ENCODE measurements around the gene IL6R. TPM values are rescaled to one million over a fixed set of nuclear protein-coding genes. Genes with fewer than 3 reads are reported as not detected.
A peak's percentile ranks its signal among the peaks of the same experiment; 100 is the strongest.
"Not testable (repeated sequence)": the region's sequence is repeated elsewhere in the genome, so short reads cannot be mapped to it uniquely, and the experiment has no call there.

Gene IL6R
- total and polyA plus RNA-seq, 8 donors, result 4.5 to 65.3 (median 5.7) TPM

DNA sequence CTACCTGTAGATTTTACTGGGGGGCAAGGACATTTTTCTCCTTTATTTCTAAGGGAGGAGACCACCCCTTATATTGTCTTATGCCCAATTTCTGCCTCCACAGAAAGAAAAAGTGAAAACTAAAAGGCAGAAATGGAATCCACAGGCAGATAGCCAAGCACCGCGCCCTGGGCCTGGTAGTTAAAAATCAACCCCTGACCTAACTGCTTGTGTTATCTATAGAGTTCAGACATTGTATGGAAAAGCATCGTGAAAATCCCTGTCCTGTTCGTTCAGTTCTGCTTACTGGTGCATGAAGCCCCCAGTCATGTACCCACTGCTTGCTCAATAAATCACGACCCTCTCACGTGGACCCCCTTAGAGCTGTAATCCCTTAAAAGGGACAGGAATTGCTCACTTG, 33.7 kb upstream of the IL6R start:
- no peaks in the 10 kb centered on the region for H3K27me3 ChIP-seq
- TF ChIP-seq, protein P1, sequence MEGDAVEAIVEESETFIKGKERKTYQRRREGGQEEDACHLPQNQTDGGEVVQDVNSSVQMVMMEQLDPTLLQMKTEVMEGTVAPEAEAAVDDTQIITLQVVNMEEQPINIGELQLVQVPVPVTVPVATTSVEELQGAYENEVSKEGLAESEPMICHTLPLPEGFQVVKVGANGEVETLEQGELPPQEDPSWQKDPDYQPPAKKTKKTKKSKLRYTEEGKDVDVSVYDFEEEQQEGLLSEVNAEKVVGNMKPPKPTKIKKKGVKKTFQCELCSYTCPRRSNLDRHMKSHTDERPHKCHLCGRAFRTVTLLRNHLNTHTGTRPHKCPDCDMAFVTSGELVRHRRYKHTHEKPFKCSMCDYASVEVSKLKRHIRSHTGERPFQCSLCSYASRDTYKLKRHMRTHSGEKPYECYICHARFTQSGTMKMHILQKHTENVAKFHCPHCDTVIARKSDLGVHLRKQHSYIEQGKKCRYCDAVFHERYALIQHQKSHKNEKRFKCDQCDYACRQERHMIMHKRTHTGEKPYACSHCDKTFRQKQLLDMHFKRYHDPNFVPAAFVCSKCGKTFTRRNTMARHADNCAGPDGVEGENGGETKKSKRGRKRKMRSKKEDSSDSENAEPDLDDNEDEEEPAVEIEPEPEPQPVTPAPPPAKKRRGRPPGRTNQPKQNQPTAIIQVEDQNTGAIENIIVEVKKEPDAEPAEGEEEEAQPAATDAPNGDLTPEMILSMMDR (IDR thresholded peaks at IDR 0.05), result no peak
- no peaks in the 10 kb centered on the region for H3K36me3 ChIP-seq
- no peaks in the 10 kb centered on the region for H3K4me1 ChIP-seq
- no peaks in the 10 kb centered on the region for H3K9me3 ChIP-seq
- ATAC-seq (no peak), DNase-seq (no peak)
- intact Hi-C loops (cut with DNase I), result no loop called here
- H3K27ac ChIP-seq, result no peak overlapping the region
- no peak overlapping the region for H3K4me3 ChIP-seq

DNA sequence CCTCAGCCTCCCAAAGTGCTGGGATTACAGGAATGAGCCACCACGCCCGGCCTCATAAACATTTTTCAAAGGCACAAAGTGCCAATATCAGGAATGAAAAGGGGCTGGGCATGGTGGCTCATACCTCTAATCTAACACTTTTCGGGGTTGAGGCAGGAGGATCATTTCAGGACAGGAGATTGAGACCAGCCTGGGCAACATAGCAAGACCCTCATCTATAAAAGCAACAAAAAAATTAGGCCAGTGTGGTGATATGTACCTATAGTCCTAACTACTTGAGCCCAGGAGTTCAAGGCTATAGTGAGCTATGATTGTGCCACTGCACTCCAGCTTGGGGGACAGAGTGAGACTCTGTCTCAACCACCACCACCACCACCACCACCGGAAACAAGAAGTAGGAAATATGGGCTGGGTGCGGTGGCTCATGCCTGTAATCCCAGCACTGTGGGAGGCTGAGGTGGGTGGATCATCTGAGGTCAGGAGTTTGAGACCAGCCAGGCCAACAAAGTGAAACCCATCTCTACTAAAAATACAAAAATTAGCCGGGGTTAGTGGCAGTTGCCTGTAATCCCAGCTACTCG, 31.3 kb upstream of the IL6R start:
- H3K27me3 ChIP-seq; intact Hi-C loops (cut with DNase I); H3K36me3 ChIP-seq; H3K4me3 ChIP-seq; H3K9me3 ChIP-seq; H3K27ac ChIP-seq; DNase-seq; H3K4me1 ChIP-seq; ATAC-seq: not testable (repeated sequence)

DNA sequence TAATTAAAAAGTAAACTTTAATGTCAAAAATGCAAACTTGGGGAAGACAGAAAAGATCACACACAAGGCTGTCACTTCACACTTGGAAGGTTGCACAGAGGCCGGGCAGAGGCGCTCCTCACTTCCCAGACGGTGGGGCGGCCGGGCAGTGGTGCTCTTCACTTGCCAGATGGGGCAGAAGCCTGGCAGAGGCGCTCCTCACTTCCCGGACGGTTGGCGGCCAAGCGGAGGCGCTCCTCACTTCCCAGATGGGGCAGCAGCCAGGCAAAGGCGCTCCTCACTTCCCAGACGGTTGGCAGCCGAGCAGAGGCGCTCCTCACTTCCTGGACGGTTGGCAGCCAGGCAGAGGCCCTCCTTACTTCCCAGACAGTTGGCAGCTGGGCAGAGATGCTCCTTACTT, 25.8 kb upstream of the IL6R start:
- H3K27ac ChIP-seq, result no peak overlapping the region
- TF ChIP-seq, protein P1 (IDR thresholded peaks at IDR 0.05), result no peak
- intact Hi-C loops (cut with DNase I), result no loop called here
- no peaks in the 10 kb centered on the region for H3K4me1 ChIP-seq
- DNase-seq (no peak), ATAC-seq (no peak)
- H3K9me3 ChIP-seq, result no peaks in the 10 kb centered on the region
- H3K36me3 ChIP-seq, result no peaks in the 10 kb centered on the region
- no peaks in the 10 kb centered on the region for H3K27me3 ChIP-seq
- H3K4me3 ChIP-seq, result no peak overlapping the region

DNA sequence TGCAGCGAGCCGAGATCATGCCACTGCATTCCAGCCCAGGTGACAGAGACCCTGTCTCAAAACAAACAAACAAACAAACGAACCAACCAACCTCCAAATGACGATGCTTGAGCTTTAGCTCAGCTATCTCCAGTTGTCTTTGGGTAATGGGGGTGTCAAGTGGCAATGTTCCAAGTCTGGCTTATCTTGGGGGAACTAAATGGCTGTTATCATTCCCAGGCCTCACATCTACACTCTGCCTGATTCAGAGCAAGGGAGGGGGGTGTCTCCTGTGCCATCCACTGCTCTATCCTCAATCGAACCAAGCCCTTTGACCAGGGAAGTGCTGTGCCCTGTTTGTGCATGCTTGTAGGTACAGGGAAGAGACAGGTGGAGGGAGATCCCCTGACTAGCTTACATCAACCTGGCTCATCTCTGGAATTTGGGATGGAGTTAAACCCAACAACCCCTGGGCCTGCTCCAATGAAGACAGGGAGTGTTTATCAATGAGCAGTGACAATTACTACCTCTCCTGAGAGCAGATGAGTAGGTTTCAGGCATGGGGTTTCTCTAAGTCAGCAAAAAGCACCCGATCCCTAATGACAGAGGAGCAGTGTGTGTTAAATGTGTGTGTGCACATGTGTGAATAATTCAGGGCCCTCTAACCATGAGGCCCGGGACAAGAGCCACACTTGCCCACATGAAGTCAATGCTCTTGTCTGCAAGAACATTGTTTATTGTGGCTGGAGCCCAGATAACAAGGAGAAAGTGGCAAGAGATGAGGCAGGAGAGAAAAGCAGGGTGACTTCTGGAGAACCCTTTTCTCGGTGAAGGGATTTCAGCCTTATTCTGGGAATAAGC, 20.3 kb upstream of the IL6R start:
- intact Hi-C loops (cut with DNase I), result no loop called here
- ATAC-seq (no peak), DNase-seq (no peak)
- peaks cover 3 to 20% of the 10 kb centered on the region in 2 donors for H3K4me1 ChIP-seq
- H3K27ac ChIP-seq, result peak overlapping the region in 1 of 2 donors; percentile 75
- no peaks in the 10 kb centered on the region for H3K27me3 ChIP-seq
- no peaks in the 10 kb centered on the region for H3K36me3 ChIP-seq
- TF ChIP-seq, protein P1 (IDR thresholded peaks at IDR 0.05), result no peak
- no peaks in the 10 kb centered on the region for H3K9me3 ChIP-seq
- no peak overlapping the region for H3K4me3 ChIP-seq

DNA sequence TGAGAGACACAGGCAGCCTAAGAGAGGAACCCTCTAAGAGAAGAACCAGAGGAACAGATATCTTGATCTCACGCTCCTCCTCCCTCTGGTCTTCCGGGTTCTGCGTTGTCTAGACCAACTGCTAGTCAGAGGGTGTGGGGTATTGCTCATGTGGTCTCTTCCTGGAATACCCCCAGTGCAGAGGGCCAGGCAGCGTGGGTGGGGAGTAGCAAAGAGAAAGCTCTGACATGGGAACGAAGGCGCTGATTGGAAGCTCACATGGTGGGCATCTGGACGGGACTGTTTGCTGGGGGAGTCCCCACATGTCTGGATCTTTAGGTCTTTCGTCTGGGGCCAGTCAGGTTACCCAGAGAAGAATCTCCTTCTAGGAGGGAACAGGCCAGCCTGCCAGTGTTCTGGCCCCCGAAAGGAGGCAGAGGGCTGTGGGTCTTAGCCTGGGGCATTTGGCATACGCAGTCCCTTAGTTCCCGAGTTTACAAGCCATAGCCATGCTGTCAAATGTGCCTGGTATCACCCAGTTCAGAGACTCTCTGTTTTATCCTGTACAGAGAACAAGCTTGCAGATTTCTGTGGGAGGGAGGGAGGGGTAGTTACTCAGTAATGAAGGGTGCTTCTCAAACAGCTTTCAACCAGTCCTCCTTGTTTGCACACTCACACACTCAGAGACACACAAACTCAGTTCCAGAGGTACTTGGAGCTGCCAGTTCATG, 18.3 kb upstream of the IL6R start:
- peak; percentile 96 for ATAC-seq
- Histone ChIP-seq H3K9me3 (no peaks in the 10 kb centered on the region), H3K36me3 (no peaks in the 10 kb centered on the region), H3K27ac (peak overlapping the region; percentile 26 to 75), H3K4me3 (no peak overlapping the region), H3K27me3 (no peaks in the 10 kb centered on the region), H3K4me1 (peaks cover 3 to 20% of the 10 kb centered on the region in 2 donors)
- TF ChIP-seq, protein P1 (IDR thresholded peaks at IDR 0.05), result no peak
- intact Hi-C loops (cut with DNase I), result no loop called here
- peak in 1 of 4 donors; percentile 43 for DNase-seq

All from left lung (tissue), 10 donors.